ENCODE data around the gene ZBTB11. TPM values are rescaled to one million over a fixed set of nuclear protein-coding genes. Genes with fewer than 3 reads are reported as not detected.

Gene ZBTB11
- total and polyA plus RNA-seq, 2 experiments from 2014 or later, result 7.7 to 22.4 TPM

GRCh38 chr3:101724329-101725193 is 47.6 kb upstream of the ZBTB11 start, which contains the start of gene CEP97:
CEP97 (plus strand) TSS chr3:101724614; CDS start chr3:101724677, 63 bp downstream.
- H3K4me3 ChIP-seq, result peak within 1 kb of the TSS; percentile 90
- Mint-ChIP-seq H3K4me3 (peak within 1 kb of the TSS; percentile 100), H3K36me3 (ENCODE audit: low read depth) (peaks cover 13% of the 10 kb centered on the region; the same call in 2 of the 3 replicates), H3K27ac (peak within 1 kb of the TSS; percentile 95), H3K9me3 (no peaks in the 10 kb centered on the region), H3K27me3 (ENCODE audit: insufficient read depth, low read depth, poor library complexity) (peaks cover 2% of the 10 kb centered on the region), H3K4me1 (no peaks in the 10 kb centered on the region; the same call in 2 of the 3 replicates)
- ATAC-seq (peak; percentile 98), DNase-seq (ENCODE audit: low spot score) (peak; percentile 97)
- H3F3A ChIP-seq (replicated peaks; ENCODE audit: low read depth), result peaks cover 6% of the 10 kb centered on the region; the same call in 1 of the 2 replicates
- H3K4me1 ChIP-seq (ENCODE audit: insufficient read depth), result no peaks in the 10 kb centered on the region
- peaks cover 6% of the 10 kb centered on the region; the same call in 1 of the 2 replicates for H3K79me2 ChIP-seq (replicated peaks; ENCODE audit: insufficient read depth)
- peaks cover 3% of the 10 kb centered on the region; the same call in 1 of the 2 replicates for H3K36me3 ChIP-seq (ENCODE audit: insufficient read depth)
- H3K4me2 ChIP-seq, result peak within 1 kb of the TSS; percentile 75
- no peaks in the 10 kb centered on the region for H3K9me2 ChIP-seq (ENCODE audit: insufficient read depth)
- peak within 1 kb of the TSS; percentile 69 for H2AFZ ChIP-seq
- H3K27me3 ChIP-seq (ENCODE audit: insufficient read depth), result no peaks in the 10 kb centered on the region
- TF ChIP-seq JUNB (IDR thresholded peaks at IDR 0.05; ENCODE audit: unreplicated experiment), result no peak
- peak; percentile 31 for TF ChIP-seq CREB1 (CRISPR knock-in tag; IDR thresholded peaks at IDR 0.05; ENCODE audit: low read depth)
- TF ChIP-seq, protein P1, sequence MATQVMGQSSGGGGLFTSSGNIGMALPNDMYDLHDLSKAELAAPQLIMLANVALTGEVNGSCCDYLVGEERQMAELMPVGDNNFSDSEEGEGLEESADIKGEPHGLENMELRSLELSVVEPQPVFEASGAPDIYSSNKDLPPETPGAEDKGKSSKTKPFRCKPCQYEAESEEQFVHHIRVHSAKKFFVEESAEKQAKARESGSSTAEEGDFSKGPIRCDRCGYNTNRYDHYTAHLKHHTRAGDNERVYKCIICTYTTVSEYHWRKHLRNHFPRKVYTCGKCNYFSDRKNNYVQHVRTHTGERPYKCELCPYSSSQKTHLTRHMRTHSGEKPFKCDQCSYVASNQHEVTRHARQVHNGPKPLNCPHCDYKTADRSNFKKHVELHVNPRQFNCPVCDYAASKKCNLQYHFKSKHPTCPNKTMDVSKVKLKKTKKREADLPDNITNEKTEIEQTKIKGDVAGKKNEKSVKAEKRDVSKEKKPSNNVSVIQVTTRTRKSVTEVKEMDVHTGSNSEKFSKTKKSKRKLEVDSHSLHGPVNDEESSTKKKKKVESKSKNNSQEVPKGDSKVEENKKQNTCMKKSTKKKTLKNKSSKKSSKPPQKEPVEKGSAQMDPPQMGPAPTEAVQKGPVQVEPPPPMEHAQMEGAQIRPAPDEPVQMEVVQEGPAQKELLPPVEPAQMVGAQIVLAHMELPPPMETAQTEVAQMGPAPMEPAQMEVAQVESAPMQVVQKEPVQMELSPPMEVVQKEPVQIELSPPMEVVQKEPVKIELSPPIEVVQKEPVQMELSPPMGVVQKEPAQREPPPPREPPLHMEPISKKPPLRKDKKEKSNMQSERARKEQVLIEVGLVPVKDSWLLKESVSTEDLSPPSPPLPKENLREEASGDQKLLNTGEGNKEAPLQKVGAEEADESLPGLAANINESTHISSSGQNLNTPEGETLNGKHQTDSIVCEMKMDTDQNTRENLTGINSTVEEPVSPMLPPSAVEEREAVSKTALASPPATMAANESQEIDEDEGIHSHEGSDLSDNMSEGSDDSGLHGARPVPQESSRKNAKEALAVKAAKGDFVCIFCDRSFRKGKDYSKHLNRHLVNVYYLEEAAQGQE (IDR thresholded peaks at IDR 0.05; ENCODE audit: unreplicated experiment), result no peak
- TF ChIP-seq ETS1 (IDR thresholded peaks at IDR 0.05), result peak; percentile 88
- no peak for TF ChIP-seq EZH2 (IDR thresholded peaks at IDR 0.05; ENCODE audit: low read depth, unreplicated experiment)
- no peak for TF ChIP-seq EZH2phosphoT487 (IDR thresholded peaks at IDR 0.05; ENCODE audit: unreplicated experiment)
- TF ChIP-seq, protein P2, sequence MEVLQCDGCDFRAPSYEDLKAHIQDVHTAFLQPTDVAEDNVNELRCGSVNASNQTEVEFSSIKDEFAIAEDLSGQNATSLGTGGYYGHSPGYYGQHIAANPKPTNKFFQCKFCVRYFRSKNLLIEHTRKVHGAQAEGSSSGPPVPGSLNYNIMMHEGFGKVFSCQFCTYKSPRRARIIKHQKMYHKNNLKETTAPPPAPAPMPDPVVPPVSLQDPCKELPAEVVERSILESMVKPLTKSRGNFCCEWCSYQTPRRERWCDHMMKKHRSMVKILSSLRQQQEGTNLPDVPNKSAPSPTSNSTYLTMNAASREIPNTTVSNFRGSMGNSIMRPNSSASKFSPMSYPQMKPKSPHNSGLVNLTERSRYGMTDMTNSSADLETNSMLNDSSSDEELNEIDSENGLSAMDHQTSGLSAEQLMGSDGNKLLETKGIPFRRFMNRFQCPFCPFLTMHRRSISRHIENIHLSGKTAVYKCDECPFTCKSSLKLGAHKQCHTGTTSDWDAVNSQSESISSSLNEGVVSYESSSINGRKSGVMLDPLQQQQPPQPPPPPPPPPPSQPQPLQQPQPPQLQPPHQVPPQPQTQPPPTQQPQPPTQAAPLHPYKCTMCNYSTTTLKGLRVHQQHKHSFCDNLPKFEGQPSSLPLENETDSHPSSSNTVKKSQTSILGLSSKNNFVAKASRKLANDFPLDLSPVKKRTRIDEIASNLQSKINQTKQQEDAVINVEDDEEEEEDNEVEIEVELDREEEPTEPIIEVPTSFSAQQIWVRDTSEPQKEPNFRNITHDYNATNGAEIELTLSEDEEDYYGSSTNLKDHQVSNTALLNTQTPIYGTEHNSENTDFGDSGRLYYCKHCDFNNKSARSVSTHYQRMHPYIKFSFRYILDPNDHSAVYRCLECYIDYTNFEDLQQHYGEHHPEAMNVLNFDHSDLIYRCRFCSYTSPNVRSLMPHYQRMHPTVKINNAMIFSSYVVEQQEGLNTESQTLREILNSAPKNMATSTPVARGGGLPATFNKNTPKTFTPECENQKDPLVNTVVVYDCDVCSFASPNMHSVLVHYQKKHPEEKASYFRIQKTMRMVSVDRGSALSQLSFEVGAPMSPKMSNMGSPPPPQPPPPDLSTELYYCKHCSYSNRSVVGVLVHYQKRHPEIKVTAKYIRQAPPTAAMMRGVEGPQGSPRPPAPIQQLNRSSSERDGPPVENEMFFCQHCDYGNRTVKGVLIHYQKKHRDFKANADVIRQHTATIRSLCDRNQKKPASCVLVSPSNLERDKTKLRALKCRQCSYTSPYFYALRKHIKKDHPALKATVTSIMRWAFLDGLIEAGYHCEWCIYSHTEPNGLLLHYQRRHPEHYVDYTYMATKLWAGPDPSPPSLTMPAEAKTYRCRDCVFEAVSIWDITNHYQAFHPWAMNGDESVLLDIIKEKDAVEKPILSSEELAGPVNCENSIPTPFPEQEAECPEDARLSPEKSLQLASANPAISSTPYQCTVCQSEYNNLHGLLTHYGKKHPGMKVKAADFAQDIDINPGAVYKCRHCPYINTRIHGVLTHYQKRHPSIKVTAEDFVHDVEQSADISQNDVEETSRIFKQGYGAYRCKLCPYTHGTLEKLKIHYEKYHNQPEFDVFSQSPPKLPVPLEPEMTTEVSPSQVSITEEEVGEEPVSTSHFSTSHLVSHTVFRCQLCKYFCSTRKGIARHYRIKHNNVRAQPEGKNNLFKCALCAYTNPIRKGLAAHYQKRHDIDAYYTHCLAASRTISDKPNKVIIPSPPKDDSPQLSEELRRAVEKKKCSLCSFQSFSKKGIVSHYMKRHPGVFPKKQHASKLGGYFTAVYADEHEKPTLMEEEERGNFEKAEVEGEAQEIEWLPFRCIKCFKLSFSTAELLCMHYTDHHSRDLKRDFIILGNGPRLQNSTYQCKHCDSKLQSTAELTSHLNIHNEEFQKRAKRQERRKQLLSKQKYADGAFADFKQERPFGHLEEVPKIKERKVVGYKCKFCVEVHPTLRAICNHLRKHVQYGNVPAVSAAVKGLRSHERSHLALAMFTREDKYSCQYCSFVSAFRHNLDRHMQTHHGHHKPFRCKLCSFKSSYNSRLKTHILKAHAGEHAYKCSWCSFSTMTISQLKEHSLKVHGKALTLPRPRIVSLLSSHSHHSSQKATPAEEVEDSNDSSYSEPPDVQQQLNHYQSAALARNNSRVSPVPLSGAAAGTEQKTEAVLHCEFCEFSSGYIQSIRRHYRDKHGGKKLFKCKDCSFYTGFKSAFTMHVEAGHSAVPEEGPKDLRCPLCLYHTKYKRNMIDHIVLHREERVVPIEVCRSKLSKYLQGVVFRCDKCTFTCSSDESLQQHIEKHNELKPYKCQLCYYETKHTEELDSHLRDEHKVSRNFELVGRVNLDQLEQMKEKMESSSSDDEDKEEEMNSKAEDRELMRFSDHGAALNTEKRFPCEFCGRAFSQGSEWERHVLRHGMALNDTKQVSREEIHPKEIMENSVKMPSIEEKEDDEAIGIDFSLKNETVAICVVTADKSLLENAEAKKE (CRISPR knock-in tag; IDR thresholded peaks at IDR 0.05), result no peak
- TF ChIP-seq POLR2AphosphoS5 (IDR thresholded peaks at IDR 0.05; ENCODE audit: low read depth), result peak; percentile 48; the same call in 1 of the 2 replicates
- H4K20me1 ChIP-seq (replicated peaks; ENCODE audit: insufficient read depth), result no peaks in the 10 kb centered on the region
- no peak within 1 kb of the TSS for H3K27ac ChIP-seq (ENCODE audit: low read depth)

All from GM23338 (cell line).